Endothelial cell of umbilical vein (primary cell): Measurements from ENCODE around the gene ABLIM2. TPM values are rescaled to one million over a fixed set of nuclear protein-coding genes. Genes with fewer than 3 reads are reported as not detected.

Experiments
- BruUV-seq: library from RNA; stranded (reverse); fragments of 400-500 nt; replicated peaks from 2 replicates; lab custom pipeline; 2021; lab: Mats Ljungman, UMichigan
- CTCF ChIA-PET: fragments of 300-600, 350-600 bp; sonication (Branson Sonifier 250); formaldehyde crosslinking; loops from one replicate; lab custom pipeline; 2021; ENCODE audit warnings: antibody characterized with exemption, inconsistent platforms; lab: Charles Lee
- POLR2A ChIA-PET: fragments of 300-600, 350-600 bp; sonication (Branson Sonifier 250); formaldehyde crosslinking; loops from one replicate; lab custom pipeline; 2021; ENCODE audit warnings: antibody characterized with exemption, inconsistent platforms; lab: Charles Lee
- DNase-seq: peaks from one replicate; pipeline ENCODE4 v3.0.0-alpha.2; 2011; ENCODE audit warnings: low read depth, low spot score
- FAIRE-seq: peaks from 2 replicates; lab custom pipeline; 2011; peaks lifted over from hg19 to GRCh38; lab: Jason Lieb, UNC
- H2AFZ ChIP-seq: 2 replicates; pipeline ENCODE4 v1.6.0; 2012; ENCODE audit warnings: low read depth, low read length, control low read depth, inconsistent platforms
- H3K27ac ChIP-seq: 2 replicates; pipeline ENCODE4 v1.5.1; 2011; ENCODE audit warnings: low read depth, mild to moderate bottlenecking, control low read depth, low read length, moderate library complexity; ENCODE audit not compliant: insufficient read depth
- H3K27me3 ChIP-seq, 2 experiments: 2 replicates each; pipeline versions ENCODE4 v1.6.0 to v1.6.1; 2011; ENCODE audit warnings: low read length in 2 of 2, mixed read lengths in 1 of 2; ENCODE audit not compliant: control insufficient read depth in 2 of 2, insufficient read depth in 2 of 2
- H3K36me3 ChIP-seq, 2 experiments: 2 replicates in 1 of 2; 3 replicates in 1 of 2; pipeline ENCODE4 v1.5.1; 2011; ENCODE audit warnings: low read length in 2 of 2, mild to moderate bottlenecking in 1 of 2, moderate library complexity in 1 of 2; ENCODE audit not compliant: control insufficient read depth in 2 of 2, insufficient read depth in 2 of 2; ENCODE audit errors: extremely low read depth in 1 of 2
- H3K4me1 ChIP-seq: 3 replicates; pipeline ENCODE4 v1.5.1; 2011; ENCODE audit warnings: mild to moderate bottlenecking, low read length; ENCODE audit not compliant: control insufficient read depth, insufficient read depth; ENCODE audit errors: extremely low read depth
- H3K4me2 ChIP-seq: 2 replicates; pipeline ENCODE4 v1.6.1; 2011; ENCODE audit warnings: low read length, control low read depth, mixed read lengths; ENCODE audit not compliant: insufficient read depth
- H3K4me3 ChIP-seq, 3 experiments: fragments of 200-600 bp in 1 of 3; sonication (generic), shearing (Covaris generic) in 1 of 3; replicated peaks in 1 of 3; 2 replicates each; pipeline ENCODE4 v1.5.1; 2011 to 2016; ENCODE audit warnings: control low read depth in 3 of 3, low read length in 3 of 3, mild to moderate bottlenecking in 2 of 3, inconsistent platforms in 1 of 3, low read depth in 1 of 3, moderate library complexity in 1 of 3; ENCODE audit not compliant: insufficient read depth in 1 of 3
- H3K79me2 ChIP-seq: 2 replicates; pipeline ENCODE4 v1.6.0; 2012; ENCODE audit warnings: low read length, inconsistent platforms; ENCODE audit not compliant: control insufficient read depth, insufficient read depth
- H3K9ac ChIP-seq: replicated peaks from 2 replicates; pipeline ENCODE3; 2011; ENCODE audit warnings: low read length, control low read depth; ENCODE audit not compliant: insufficient read depth; ENCODE audit errors: extremely low read depth
- H3K9me1 ChIP-seq: replicated peaks from 3 replicates; pipeline ENCODE4 v1.6.0; 2011; ENCODE audit warnings: mild to moderate bottlenecking, low read length; ENCODE audit not compliant: control insufficient read depth, insufficient read depth; ENCODE audit errors: extremely low read depth
- H3K9me3 ChIP-seq: replicated peaks from 2 replicates; pipeline ENCODE4 v1.5.1; 2012; ENCODE audit warnings: low read length, inconsistent platforms; ENCODE audit not compliant: control insufficient read depth, insufficient read depth
- H4K20me1 ChIP-seq: replicated peaks from 2 replicates; pipeline ENCODE3; 2011; ENCODE audit warnings: mild to moderate bottlenecking, low read length; ENCODE audit not compliant: control insufficient read depth, insufficient read depth; ENCODE audit errors: extremely low read depth
- EZH2 ChIP-seq: IDR thresholded peaks from 2 replicates; pipeline ENCODE4 v1.6.1; 2012; ENCODE audit warnings: borderline replicate concordance, low read depth, mild to moderate bottlenecking, moderate library complexity, low read length, inconsistent platforms; ENCODE audit not compliant: severe bottlenecking
- FOS ChIP-seq: IDR thresholded peaks from 2 replicates; pipeline ENCODE4 v1.6.1; 2011; ENCODE audit warnings: mild to moderate bottlenecking, low read length, moderate library complexity, borderline replicate concordance; ENCODE audit not compliant: insufficient read depth
- GATA2 ChIP-seq: IDR thresholded peaks from 2 replicates; pipeline ENCODE4 v1.7.0; 2011; ENCODE audit warnings: low read depth, mild to moderate bottlenecking, moderate library complexity, mixed read lengths, low read length; ENCODE audit not compliant: insufficient read length, insufficient read depth
- JUN ChIP-seq: IDR thresholded peaks from 2 replicates; pipeline ENCODE4 v1.6.1; 2011; ENCODE audit warnings: borderline replicate concordance, low read depth; ENCODE audit not compliant: insufficient read length, insufficient read depth
- MYC ChIP-seq: IDR thresholded peaks from one replicate; pipeline ENCODE4 v1.6.1; 2011; ENCODE audit warnings: mild to moderate bottlenecking, low read depth, low read length
- POLR2A ChIP-seq: IDR thresholded peaks from 2 replicates; pipeline ENCODE4 v1.6.1; 2012; ENCODE audit warnings: low read depth, mild to moderate bottlenecking, control low read depth, low read length
- POLR2AphosphoS5 ChIP-seq: IDR thresholded peaks from 2 replicates; pipeline ENCODE4 v1.6.1; 2012; ENCODE audit warnings: low read depth, mild to moderate bottlenecking, control low read depth, low read length, moderate library complexity; ENCODE audit not compliant: insufficient read depth
- dilution Hi-C: fragments of 300-500 bp; cut with MboI; formaldehyde crosslinking; loops from one replicate; pipeline ENCODE4 v1.15.0; 2019; ENCODE audit warnings: low sequenced_read_pairs; ENCODE audit not compliant: extremely low pct_ligation_motif_present
- intact Hi-C: fragments of 100-400 bp; cut with micrococcal nuclease; formaldehyde crosslinking; loops from one replicate; pipeline ENCODE4 v1.10.0; 2022
- polyA plus RNA-seq, 4 experiments: library from polyadenylated mRNA; depleted of rRNA in 3 of 4; stranded (reverse) in 3 of 4; unstranded in 1 of 4; fragments of >200 nt; gene quantifications; 2 replicates each; pipeline versions ENCODE4 v1.2.1 to v1.2.3, GENCODE V29; 2011 to 2012; ENCODE audit warnings: missing spikeins in 1 of 4
- total RNA-seq: library from RNA; stranded (reverse); gene quantifications from 2 replicates; pipeline ENCODE4 v1.2.3, GENCODE V29; 2021
- TF ChIP-seq, protein P1 (sequence below): IDR thresholded peaks from 2 replicates; pipeline ENCODE4 v1.6.1; 2011; ENCODE audit not compliant: insufficient read depth, insufficient read length
- TF ChIP-seq, protein P2 (sequence below), 2 donors: IDR thresholded peaks; 1 replicate in 1 of 2; 2 replicates in 1 of 2; pipeline ENCODE4 v1.5.1; 2011; ENCODE audit warnings: low read length in 2 of 2, mild to moderate bottlenecking in 2 of 2, moderate library complexity in 2 of 2, control low read depth in 1 of 2, inconsistent platforms in 1 of 2, low read depth in 1 of 2; ENCODE audit not compliant: insufficient read depth in 1 of 2; ENCODE audit errors: extremely low read depth in 1 of 2

Gene ABLIM2
- total and polyA plus RNA-seq, 2 donors (not counting 3 experiments of a cell fraction or from before 2014, with no cell fraction given), result 0.28 to 0.66 TPM

DNA sequence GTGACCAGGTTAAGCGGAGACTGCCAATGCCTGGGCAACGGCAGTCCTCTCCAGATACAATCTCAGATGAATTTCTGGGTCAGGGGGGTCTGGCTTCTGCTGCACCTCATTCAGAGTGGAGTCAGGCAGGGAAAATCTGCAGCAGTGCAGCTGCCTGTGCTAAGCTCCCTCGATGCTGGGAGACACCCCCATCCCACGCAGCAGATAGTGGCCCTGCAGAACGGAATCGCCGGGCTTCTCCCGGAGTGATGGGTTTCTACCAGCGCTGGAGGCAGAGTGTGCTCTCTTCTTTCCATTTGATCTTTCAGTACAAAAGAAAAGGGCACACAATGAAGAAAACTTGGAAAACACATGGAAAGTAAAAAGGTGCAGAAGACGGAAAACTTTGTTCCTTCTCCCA lies 5.2 kb downstream of the ABLIM2 start:
- no peak overlapping the region for H2AFZ ChIP-seq
- H3K4me1 ChIP-seq, result peaks cover 4% of the 10 kb centered on the region
- H3K27ac ChIP-seq, result no peak overlapping the region
- ChIA-PET CTCF (no interaction called here), POLR2A (no interaction called here)
- H3K4me3 ChIP-seq, result no peak overlapping the region
- FAIRE-seq (no peak), DNase-seq (no peak)
- H3K9me1 ChIP-seq, result no peaks in the 10 kb centered on the region
- no peak overlapping the region for H3K4me2 ChIP-seq
- intact Hi-C loops, result no loop called here
- BruUV-seq, result no TSS peak
- H3K27me3 ChIP-seq, result peaks cover 13 to 15% of the 10 kb centered on the region in 2 experiments
- H3K36me3 ChIP-seq, result no peaks in the 10 kb centered on the region
- TF ChIP-seq POLR2A (no peak), JUN (no peak), GATA2 (no peak), POLR2AphosphoS5 (no peak), MYC (no peak), EZH2 (no peak), FOS (no peak)
- TF ChIP-seq, protein P1, sequence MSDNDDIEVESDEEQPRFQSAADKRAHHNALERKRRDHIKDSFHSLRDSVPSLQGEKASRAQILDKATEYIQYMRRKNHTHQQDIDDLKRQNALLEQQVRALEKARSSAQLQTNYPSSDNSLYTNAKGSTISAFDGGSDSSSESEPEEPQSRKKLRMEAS, result no peak
- TF ChIP-seq, protein P2, sequence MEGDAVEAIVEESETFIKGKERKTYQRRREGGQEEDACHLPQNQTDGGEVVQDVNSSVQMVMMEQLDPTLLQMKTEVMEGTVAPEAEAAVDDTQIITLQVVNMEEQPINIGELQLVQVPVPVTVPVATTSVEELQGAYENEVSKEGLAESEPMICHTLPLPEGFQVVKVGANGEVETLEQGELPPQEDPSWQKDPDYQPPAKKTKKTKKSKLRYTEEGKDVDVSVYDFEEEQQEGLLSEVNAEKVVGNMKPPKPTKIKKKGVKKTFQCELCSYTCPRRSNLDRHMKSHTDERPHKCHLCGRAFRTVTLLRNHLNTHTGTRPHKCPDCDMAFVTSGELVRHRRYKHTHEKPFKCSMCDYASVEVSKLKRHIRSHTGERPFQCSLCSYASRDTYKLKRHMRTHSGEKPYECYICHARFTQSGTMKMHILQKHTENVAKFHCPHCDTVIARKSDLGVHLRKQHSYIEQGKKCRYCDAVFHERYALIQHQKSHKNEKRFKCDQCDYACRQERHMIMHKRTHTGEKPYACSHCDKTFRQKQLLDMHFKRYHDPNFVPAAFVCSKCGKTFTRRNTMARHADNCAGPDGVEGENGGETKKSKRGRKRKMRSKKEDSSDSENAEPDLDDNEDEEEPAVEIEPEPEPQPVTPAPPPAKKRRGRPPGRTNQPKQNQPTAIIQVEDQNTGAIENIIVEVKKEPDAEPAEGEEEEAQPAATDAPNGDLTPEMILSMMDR (IDR thresholded peaks at IDR 0.05; ENCODE audit: extremely low read depth in 1 of 2, insufficient read depth in 1 of 2, low read depth in 1 of 2, low read length in 2 of 2), result no peak
- dilution Hi-C loops, result no loop called here
- H3K9me3 ChIP-seq, result no peaks in the 10 kb centered on the region
- no peak overlapping the region for H3K9ac ChIP-seq
- H3K79me2 ChIP-seq, result no peaks in the 10 kb centered on the region
- H4K20me1 ChIP-seq, result no peaks in the 10 kb centered on the region
